ENCODE results near the gene MYH10. TPM values are rescaled to one million over a fixed set of nuclear protein-coding genes. Genes with fewer than 3 reads are reported as not detected.

Gene MYH10
- total and polyA plus RNA-seq, 9 of the 15 experiments (the other 6 are each of a cell fraction or from before 2014, with no cell fraction given): 16.3 to 95.3 (median 39.7) TPM

DNA sequence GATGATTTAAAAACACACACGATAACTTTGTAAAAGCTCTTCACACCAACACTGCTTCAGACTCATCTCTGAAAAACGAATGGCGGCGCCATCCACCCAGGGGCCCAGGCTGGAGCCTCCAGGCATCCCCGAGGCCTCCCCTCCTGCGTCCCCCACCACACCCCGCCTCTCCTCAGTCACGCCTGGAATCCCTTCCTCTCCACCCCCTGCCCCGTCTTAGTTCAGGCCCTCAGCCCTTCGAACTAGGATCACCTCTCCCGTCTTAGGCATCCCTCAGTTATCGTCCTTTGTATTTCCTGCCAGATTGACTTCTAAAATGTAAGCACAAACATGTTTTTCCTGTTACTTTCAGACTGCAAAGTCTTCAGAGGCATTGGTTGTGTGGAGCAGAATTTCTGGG is 136.5 kb downstream of the MYH10 start:
- H3K4me1 ChIP-seq (replicated peaks in 1 of 2; ENCODE audit: control insufficient read depth in 2 of 2, insufficient read depth in 2 of 2, low read length in 2 of 2): no peaks in the 10 kb centered on the region
- H3K79me2 ChIP-seq (ENCODE audit: control insufficient read depth, insufficient read depth, low read length): no peaks in the 10 kb centered on the region
- DNase-seq (ENCODE audit: extremely low read depth in 1 of 4, low spot score in 3 of 4) (no peak), FAIRE-seq (no peak), ATAC-seq (no peak)
- H3K36me3 ChIP-seq (ENCODE audit: control insufficient read depth, insufficient read depth, low read length): peaks cover 80% of the 10 kb centered on the region
- no peaks in the 10 kb centered on the region for H3K9me1 ChIP-seq (ENCODE audit: control insufficient read depth, insufficient read depth, low read length)
- no peak overlapping the region for H3K27ac ChIP-seq (ENCODE audit: extremely low read depth, low read depth, low read length)
- no peak overlapping the region for H3K4me2 ChIP-seq (ENCODE audit: insufficient read depth, low read length)
- ChIA-PET CTCF (ENCODE audit: low intra/inter-chr PET ratio) (no interaction called here), POLR2A (interaction anchor here (0.7 to 1.3 kb wide), 2 partner anchors 11 to 21 kb away, joined by 3 read pairs; no protein-coding TSS in a partner anchor)
- no peak overlapping the region for H3K9ac ChIP-seq (ENCODE audit: insufficient read depth in 1 of 2, low read depth in 2 of 2, low read length in 2 of 2)
- H4K20me1 ChIP-seq (replicated peaks; ENCODE audit: control insufficient read depth, insufficient read depth, low read length): no peaks in the 10 kb centered on the region
- 94% methylated on average over 8 of the region's 12 CpGs for WGBS (ENCODE audit: insufficient coverage, low coverage, missing lambda C conversion rate)
- H3K9me3 ChIP-seq (replicated peaks; ENCODE audit: control insufficient read depth, insufficient read depth, low read depth, low read length): no peaks in the 10 kb centered on the region
- no peak overlapping the region for H3K4me3 ChIP-seq
- H2AFZ ChIP-seq (ENCODE audit: low read depth, low read length): no peak overlapping the region
- intact Hi-C loops (cut with micrococcal nuclease): no loop called here
- in situ Hi-C loops (cut with MboI): no loop called here
- no peaks in the 10 kb centered on the region for H3K27me3 ChIP-seq (ENCODE audit: control insufficient read depth in 2 of 2, insufficient read depth in 2 of 2, low read length in 2 of 2)
- no TSS peak for BruUV-seq (replicated peaks)
- TF ChIP-seq, protein P1, sequence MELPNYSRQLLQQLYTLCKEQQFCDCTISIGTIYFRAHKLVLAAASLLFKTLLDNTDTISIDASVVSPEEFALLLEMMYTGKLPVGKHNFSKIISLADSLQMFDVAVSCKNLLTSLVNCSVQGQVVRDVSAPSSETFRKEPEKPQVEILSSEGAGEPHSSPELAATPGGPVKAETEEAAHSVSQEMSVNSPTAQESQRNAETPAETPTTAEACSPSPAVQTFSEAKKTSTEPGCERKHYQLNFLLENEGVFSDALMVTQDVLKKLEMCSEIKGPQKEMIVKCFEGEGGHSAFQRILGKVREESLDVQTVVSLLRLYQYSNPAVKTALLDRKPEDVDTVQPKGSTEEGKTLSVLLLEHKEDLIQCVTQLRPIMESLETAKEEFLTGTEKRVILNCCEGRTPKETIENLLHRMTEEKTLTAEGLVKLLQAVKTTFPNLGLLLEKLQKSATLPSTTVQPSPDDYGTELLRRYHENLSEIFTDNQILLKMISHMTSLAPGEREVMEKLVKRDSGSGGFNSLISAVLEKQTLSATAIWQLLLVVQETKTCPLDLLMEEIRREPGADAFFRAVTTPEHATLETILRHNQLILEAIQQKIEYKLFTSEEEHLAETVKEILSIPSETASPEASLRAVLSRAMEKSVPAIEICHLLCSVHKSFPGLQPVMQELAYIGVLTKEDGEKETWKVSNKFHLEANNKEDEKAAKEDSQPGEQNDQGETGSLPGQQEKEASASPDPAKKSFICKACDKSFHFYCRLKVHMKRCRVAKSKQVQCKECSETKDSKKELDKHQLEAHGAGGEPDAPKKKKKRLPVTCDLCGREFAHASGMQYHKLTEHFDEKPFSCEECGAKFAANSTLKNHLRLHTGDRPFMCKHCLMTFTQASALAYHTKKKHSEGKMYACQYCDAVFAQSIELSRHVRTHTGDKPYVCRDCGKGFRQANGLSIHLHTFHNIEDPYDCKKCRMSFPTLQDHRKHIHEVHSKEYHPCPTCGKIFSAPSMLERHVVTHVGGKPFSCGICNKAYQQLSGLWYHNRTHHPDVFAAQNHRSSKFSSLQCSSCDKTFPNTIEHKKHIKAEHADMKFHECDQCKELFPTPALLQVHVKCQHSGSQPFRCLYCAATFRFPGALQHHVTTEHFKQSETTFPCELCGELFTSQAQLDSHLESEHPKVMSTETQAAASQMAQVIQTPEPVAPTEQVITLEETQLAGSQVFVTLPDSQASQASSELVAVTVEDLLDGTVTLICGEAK (IDR thresholded peaks at IDR 0.05): no peak
- TF ChIP-seq, protein P1 (CRISPR knock-in tag; IDR thresholded peaks at IDR 0.05): no peak
- TF ChIP-seq ELF1 (tag; IDR thresholded peaks at IDR 0.05) (no peak), HLTF (IDR thresholded peaks at IDR 0.05) (no peak), TCF7L2 (IDR thresholded peaks at IDR 0.05; ENCODE audit: low read depth, low read length) (no peak), SMAD2 (IDR thresholded peaks at IDR 0.05; ENCODE audit: low read depth, low read length) (no peak), HDAC2 (IDR thresholded peaks at IDR 0.05) (no peak), FOXK2 (conservative IDR thresholded peaks at IDR 0.05 in 1 of 2, IDR thresholded peaks at IDR 0.05 in 1 of 2; ENCODE audit: low read depth in 2 of 2) (no peak), RCOR1 (IDR thresholded peaks at IDR 0.05; ENCODE audit: borderline replicate concordance in 1 of 2, low read depth in 2 of 2, low read length in 2 of 2) (no peak), CBFA2T2 (conservative IDR thresholded peaks at IDR 0.05) (no peak)
- TF ChIP-seq, protein P2, sequence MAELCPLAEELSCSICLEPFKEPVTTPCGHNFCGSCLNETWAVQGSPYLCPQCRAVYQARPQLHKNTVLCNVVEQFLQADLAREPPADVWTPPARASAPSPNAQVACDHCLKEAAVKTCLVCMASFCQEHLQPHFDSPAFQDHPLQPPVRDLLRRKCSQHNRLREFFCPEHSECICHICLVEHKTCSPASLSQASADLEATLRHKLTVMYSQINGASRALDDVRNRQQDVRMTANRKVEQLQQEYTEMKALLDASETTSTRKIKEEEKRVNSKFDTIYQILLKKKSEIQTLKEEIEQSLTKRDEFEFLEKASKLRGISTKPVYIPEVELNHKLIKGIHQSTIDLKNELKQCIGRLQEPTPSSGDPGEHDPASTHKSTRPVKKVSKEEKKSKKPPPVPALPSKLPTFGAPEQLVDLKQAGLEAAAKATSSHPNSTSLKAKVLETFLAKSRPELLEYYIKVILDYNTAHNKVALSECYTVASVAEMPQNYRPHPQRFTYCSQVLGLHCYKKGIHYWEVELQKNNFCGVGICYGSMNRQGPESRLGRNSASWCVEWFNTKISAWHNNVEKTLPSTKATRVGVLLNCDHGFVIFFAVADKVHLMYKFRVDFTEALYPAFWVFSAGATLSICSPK (IDR thresholded peaks at IDR 0.05; ENCODE audit: borderline replicate concordance): no peak
- TF ChIP-seq, protein P3, sequence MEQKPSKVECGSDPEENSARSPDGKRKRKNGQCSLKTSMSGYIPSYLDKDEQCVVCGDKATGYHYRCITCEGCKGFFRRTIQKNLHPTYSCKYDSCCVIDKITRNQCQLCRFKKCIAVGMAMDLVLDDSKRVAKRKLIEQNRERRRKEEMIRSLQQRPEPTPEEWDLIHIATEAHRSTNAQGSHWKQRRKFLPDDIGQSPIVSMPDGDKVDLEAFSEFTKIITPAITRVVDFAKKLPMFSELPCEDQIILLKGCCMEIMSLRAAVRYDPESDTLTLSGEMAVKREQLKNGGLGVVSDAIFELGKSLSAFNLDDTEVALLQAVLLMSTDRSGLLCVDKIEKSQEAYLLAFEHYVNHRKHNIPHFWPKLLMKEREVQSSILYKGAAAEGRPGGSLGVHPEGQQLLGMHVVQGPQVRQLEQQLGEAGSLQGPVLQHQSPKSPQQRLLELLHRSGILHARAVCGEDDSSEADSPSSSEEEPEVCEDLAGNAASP (IDR thresholded peaks at IDR 0.05): no peak

All from K562 (cell line).